Memory B cell (primary cell): Measurements from ENCODE around the gene WEE1.
"Not testable (repeated sequence)": the region's sequence is repeated elsewhere in the genome, so short reads cannot be mapped to it uniquely, and the experiment has no call there.

Source experiments
- ATAC-seq: fragments of 150-1000 bp; cut with Tn5 transposase; 2 replicates; pipeline ENCODE4 v1.10.0; 2021; ENCODE audit warnings: low read depth, mild to moderate bottlenecking, moderate library complexity
- DNase-seq, 2 donors: peaks; one replicate each; pipeline ENCODE4 v3.0.0; 2022; ENCODE audit warnings: low spot score in 2 of 2
- H3K27ac Mint-ChIP-seq: one replicate; pipeline ENCODE4 v1.8.0; 2022; ENCODE audit warnings: mild to moderate bottlenecking, moderate library complexity, mixed read lengths
- H3K27me3 Mint-ChIP-seq: one replicate; pipeline ENCODE4 v1.8.0; 2022; ENCODE audit warnings: mixed read lengths
- H3K36me3 Mint-ChIP-seq: one replicate; pipeline ENCODE4 v1.8.0; 2022; ENCODE audit warnings: mild to moderate bottlenecking, mixed read lengths
- H3K4me1 Mint-ChIP-seq: one replicate; pipeline ENCODE4 v1.8.0; 2022; ENCODE audit warnings: mixed read lengths
- H3K4me3 Mint-ChIP-seq: one replicate; pipeline ENCODE4 v1.8.0; 2022; ENCODE audit warnings: mild to moderate bottlenecking, moderate library complexity, mixed read lengths
- H3K9me3 Mint-ChIP-seq: one replicate; pipeline ENCODE4 v1.8.0; 2022; ENCODE audit warnings: mixed read lengths

WEE1 gene

DNA sequence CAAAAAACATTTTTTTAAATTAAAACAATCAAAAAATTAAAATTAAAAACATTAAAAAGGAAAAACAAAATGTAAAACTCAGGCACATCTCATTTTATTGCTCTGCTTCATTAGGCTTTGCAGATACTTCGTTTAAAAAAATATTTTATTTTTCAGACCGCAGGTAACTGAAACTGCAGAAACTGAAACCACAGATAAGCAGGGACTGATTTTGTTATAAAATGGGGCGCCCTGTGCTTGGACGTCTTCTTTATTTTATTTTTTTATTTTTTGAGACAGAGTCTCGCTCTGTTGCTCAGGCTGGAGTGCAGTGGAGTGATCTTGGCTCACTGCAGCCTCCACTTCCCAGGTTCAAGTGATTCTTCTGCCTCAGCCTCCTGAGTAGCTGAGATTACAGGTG lies 24.3 kb upstream of the WEE1 start:
- H3K27me3 Mint-ChIP-seq, H3K4me3 Mint-ChIP-seq, H3K9me3 Mint-ChIP-seq, ATAC-seq, H3K27ac Mint-ChIP-seq, DNase-seq, H3K4me1 Mint-ChIP-seq: not testable (repeated sequence)
- peaks cover 13% of the 10 kb centered on the region for H3K36me3 Mint-ChIP-seq

DNA sequence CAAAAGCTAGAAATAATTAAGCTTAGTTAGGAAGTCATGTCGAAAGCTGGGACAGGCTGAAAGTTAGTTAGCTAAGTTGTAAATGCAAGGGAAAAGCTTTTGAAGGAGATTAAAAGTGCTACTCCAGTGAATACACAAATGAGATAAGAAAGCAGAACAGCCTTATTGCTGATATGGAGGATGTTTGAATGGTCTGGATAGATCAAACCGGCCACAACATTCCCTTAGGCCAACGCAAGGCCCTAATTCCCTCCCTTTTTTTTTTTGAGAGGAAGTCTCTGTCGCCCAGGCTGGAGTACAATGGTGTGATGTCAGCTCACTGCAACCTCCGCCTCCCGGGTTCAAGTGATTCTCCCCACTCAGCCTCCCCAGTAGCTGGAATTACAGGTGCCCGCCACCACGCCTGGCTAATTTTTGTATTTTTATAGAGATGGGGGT lies 23.3 kb upstream of the WEE1 start:
- H3K27me3 Mint-ChIP-seq, result no peaks in the 10 kb centered on the region
- peaks cover 6% of the 10 kb centered on the region for H3K4me1 Mint-ChIP-seq
- DNase-seq, result no peak
- no peaks in the 10 kb centered on the region for H3K9me3 Mint-ChIP-seq
- H3K36me3 Mint-ChIP-seq, result peaks cover 8% of the 10 kb centered on the region
- peak overlapping the region; percentile 32 for H3K27ac Mint-ChIP-seq
- ATAC-seq, result no peak
- H3K4me3 Mint-ChIP-seq, result no peak overlapping the region

GRCh38 chr11:9561279-9561982 lies 12.0 kb upstream of the WEE1 start:
- peaks cover 25% of the 10 kb centered on the region for H3K36me3 Mint-ChIP-seq
- H3K4me1 Mint-ChIP-seq, result peaks cover 9% of the 10 kb centered on the region
- peaks cover 12% of the 10 kb centered on the region for H3K9me3 Mint-ChIP-seq
- ATAC-seq (no peak), DNase-seq (no peak)
- no peaks in the 10 kb centered on the region for H3K27me3 Mint-ChIP-seq
- H3K4me3 Mint-ChIP-seq, result no peak overlapping the region
- no peak overlapping the region for H3K27ac Mint-ChIP-seq

DNA sequence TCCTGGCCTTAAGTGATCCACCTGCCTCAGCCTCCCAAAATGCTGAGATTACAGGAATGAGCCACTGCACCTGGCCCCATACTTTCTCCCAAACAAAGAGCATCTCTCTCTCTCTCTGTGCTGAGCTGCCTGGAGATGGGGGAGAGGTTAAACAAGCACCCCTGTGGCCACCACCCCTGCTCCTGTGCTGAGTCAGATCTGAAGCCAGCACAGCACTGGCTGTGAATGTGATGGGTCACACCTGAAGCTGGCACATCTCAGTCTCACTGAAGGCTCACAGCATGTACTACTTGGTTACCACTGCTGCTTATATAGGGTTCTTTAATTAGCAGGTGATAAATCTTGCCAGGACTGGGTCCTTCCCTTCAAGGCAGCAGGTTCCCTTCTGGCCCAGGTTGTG lies 10.8 kb upstream of the WEE1 start:
- Mint-ChIP-seq H3K9me3 (peaks cover 12% of the 10 kb centered on the region), H3K36me3 (peaks cover 19% of the 10 kb centered on the region), H3K27ac (no peak overlapping the region), H3K4me1 (peaks cover 9% of the 10 kb centered on the region), H3K4me3 (no peak overlapping the region), H3K27me3 (no peaks in the 10 kb centered on the region)
- DNase-seq (no peak), ATAC-seq (no peak)

DNA sequence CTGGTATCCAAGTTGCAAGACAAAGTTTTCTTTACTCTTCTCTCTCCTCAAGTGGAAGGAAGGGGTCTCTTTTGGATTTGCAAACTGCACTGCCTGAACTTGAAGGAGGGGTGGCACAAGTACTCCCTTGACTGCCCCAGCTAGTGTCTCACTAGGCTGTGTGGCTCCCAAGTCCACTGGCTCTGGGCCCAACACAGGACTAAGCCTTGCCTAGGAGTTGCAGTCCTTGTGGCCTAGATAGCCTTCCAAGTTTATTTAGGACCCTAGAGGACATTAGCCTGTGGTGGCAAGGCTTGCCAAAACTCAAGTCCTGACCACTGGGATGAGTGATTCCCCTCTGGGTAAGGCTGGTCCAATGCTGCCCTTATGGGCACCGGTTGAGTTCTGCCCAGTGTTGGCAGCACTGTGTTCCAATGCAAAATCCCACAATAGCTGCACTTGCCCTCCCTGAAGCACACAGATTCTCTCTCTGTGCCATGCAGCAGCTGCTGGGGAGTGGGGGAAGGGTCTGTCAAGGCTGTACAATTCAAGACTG lies 10.2 kb upstream of the WEE1 start:
- Mint-ChIP-seq H3K27ac (no peak overlapping the region), H3K9me3 (peaks cover 12% of the 10 kb centered on the region), H3K27me3 (no peaks in the 10 kb centered on the region), H3K4me3 (no peak overlapping the region), H3K4me1 (peaks cover 13% of the 10 kb centered on the region), H3K36me3 (peaks cover 18% of the 10 kb centered on the region)
- ATAC-seq (no peak), DNase-seq (no peak)

GRCh38 chr11:9565822-9566560 lies 7.5 kb upstream of the WEE1 start:
- peaks cover 10% of the 10 kb centered on the region for H3K36me3 Mint-ChIP-seq
- peak overlapping the region; percentile 80 for H3K27ac Mint-ChIP-seq
- ATAC-seq, result peak; percentile 27
- peaks cover 29% of the 10 kb centered on the region for H3K4me1 Mint-ChIP-seq
- DNase-seq, result no peak
- no peaks in the 10 kb centered on the region for H3K27me3 Mint-ChIP-seq
- H3K9me3 Mint-ChIP-seq, result peaks cover 5% of the 10 kb centered on the region
- H3K4me3 Mint-ChIP-seq, result no peak overlapping the region

GRCh38 chr11:9566561-9567063 lies 6.9 kb upstream of the WEE1 start:
- ATAC-seq, result no peak
- DNase-seq, result no peak
- peak overlapping the region; percentile 80 for H3K27ac Mint-ChIP-seq
- H3K4me3 Mint-ChIP-seq, result no peak overlapping the region
- H3K27me3 Mint-ChIP-seq, result no peaks in the 10 kb centered on the region
- H3K9me3 Mint-ChIP-seq, result peaks cover 5% of the 10 kb centered on the region
- peaks cover 6% of the 10 kb centered on the region for H3K36me3 Mint-ChIP-seq
- peaks cover 31% of the 10 kb centered on the region for H3K4me1 Mint-ChIP-seq

- Mint-ChIP-seq H3K4me1 (peaks cover 32% of the 10 kb centered on the region), H3K27ac (peak overlapping the region; percentile 99), H3K4me3 (no peak overlapping the region), H3K9me3 (peaks cover under 1% of the 10 kb centered on the region), H3K27me3 (no peaks in the 10 kb centered on the region), H3K36me3 (peaks cover under 1% of the 10 kb centered on the region)
- no peak for DNase-seq
- no peak for ATAC-seq
Observed at GRCh38 chr11:9567401-9567800, 6.1 kb upstream of the WEE1 start.

- H3K4me1 Mint-ChIP-seq, result peaks cover 32% of the 10 kb centered on the region
- H3K9me3 Mint-ChIP-seq, result no peaks in the 10 kb centered on the region
- H3K4me3 Mint-ChIP-seq, result peak overlapping the region; percentile 58
- H3K36me3 Mint-ChIP-seq, result no peaks in the 10 kb centered on the region
- no peak for ATAC-seq
- no peaks in the 10 kb centered on the region for H3K27me3 Mint-ChIP-seq
- no peak for DNase-seq
- H3K27ac Mint-ChIP-seq, result peak overlapping the region; percentile 99
Observed at GRCh38 chr11:9568161-9568853, 5.2 kb upstream of the WEE1 start.

- Mint-ChIP-seq H3K4me1 (peaks cover 32% of the 10 kb centered on the region), H3K36me3 (no peaks in the 10 kb centered on the region), H3K27ac (peak overlapping the region; percentile 99), H3K4me3 (peak overlapping the region; percentile 58), H3K27me3 (no peaks in the 10 kb centered on the region), H3K9me3 (no peaks in the 10 kb centered on the region)
- ATAC-seq, result peak; percentile 49
- DNase-seq, result peak; percentile 15 to 58
Observed at GRCh38 chr11:9568854-9569587, 4.4 kb upstream of the WEE1 start.

- Mint-ChIP-seq H3K27ac (peak overlapping the region; percentile 99), H3K4me3 (peak overlapping the region; percentile 19), H3K36me3 (no peaks in the 10 kb centered on the region), H3K9me3 (no peaks in the 10 kb centered on the region), H3K4me1 (peaks cover 32% of the 10 kb centered on the region), H3K27me3 (no peaks in the 10 kb centered on the region)
- no peak for ATAC-seq
- no peak for DNase-seq
Observed at GRCh38 chr11:9569588-9570164, 3.8 kb upstream of the WEE1 start.

DNA sequence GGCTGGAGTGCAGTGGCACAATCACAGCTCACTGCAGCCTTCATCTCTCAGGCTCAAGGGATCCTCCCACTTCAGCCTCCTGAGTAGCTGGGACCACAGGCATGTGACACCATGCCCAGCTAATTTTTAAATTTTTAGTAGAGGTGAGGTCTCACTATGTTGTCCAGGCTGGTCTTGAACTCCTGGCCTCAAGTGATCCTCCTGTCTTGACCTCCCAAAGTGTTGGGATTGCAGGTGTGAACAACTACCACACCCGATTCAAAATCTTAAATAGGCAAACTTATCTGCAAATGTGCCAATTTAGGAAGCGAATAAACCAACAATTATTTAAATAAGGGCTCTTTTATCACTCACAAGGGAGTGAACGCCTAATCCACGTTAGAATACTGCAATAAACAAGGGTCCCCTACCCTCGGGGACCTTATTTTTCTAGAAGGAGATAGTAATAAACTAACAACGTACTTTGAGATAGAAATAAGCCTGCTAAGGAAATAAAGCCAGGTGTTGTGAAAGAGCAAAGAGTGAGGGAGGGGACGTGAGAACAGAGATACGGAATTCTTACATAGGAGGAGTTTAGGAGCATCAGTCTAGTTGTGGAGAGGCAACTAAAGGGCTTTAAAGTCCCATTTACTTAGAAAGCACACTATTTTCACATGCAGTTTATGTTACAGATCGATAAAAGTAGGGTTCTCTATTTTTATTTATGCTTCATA lies 3.0 kb upstream of the WEE1 start:
- Mint-ChIP-seq H3K4me3 (peak overlapping the region; percentile 33), H3K4me1 (peaks cover 37% of the 10 kb centered on the region), H3K27ac (peak overlapping the region; percentile 99), H3K9me3 (no peaks in the 10 kb centered on the region), H3K27me3 (no peaks in the 10 kb centered on the region), H3K36me3 (no peaks in the 10 kb centered on the region)
- no peak for DNase-seq
- ATAC-seq, result no peak
